B cell (primary cell): ENCODE measurements around the gene ESPNL. TPM values are rescaled to one million over a fixed set of nuclear protein-coding genes. Genes with fewer than 3 reads are reported as not detected.

Source experiments
- ATAC-seq: fragments of 200-7000 bp; cut with Tn5 transposase; one replicate; pipeline ENCODE4 v1.10.0; 2021; ENCODE audit warnings: low read depth, mild to moderate bottlenecking, moderate number of reproducible peaks, moderate library complexity
- CTCF ChIA-PET: fragments of 350-600 bp; sonication (Branson Sonifier 250); formaldehyde crosslinking; loops from one replicate; lab custom pipeline; 2021; ENCODE audit warnings: antibody characterized with exemption, inconsistent platforms; lab: Charles Lee
- POLR2A ChIA-PET: fragments of 350-600 bp; sonication (Branson Sonifier 250); formaldehyde crosslinking; loops from one replicate; lab custom pipeline; 2021; ENCODE audit warnings: antibody characterized with exemption; lab: Charles Lee
- DNase-seq: peaks from one replicate; pipeline ENCODE4 v3.0.0; 2013
- H2AFZ ChIP-seq: 2 replicates; pipeline ENCODE4 v1.6.1; 2012; ENCODE audit warnings: mild to moderate bottlenecking, low read depth, low read length; ENCODE audit not compliant: insufficient read depth, poor library complexity, severe bottlenecking
- H3K27ac ChIP-seq, 2 donors: 1 replicate in 1 of 2; 2 replicates in 1 of 2; pipeline ENCODE4 v1.5.1; 2012 to 2013; ENCODE audit warnings: low read length in 2 of 2, mild to moderate bottlenecking in 2 of 2, moderate library complexity in 1 of 2
- H3K27me3 ChIP-seq, 4 experiments: fragments of 200-600 bp in 1 of 4; sonication (generic) in 1 of 4; replicated peaks in 1 of 4; 1 replicate in 2 of 4; 2 replicates in 2 of 4; pipeline versions ENCODE4 v1.6.1 to v1.7.0; 2013 to 2016; ENCODE audit warnings: low read length in 3 of 4, mild to moderate bottlenecking in 2 of 4, mixed read lengths in 1 of 4, moderate library complexity in 1 of 4; ENCODE audit not compliant: insufficient read depth in 4 of 4, control insufficient read depth in 3 of 4; ENCODE audit errors: control extremely low read depth in 1 of 4
- H3K36me3 ChIP-seq, 2 experiments: replicated peaks in 1 of 2; 1 replicate in 1 of 2; 2 replicates in 1 of 2; pipeline versions ENCODE4 v1.6.1 to v1.7.1; 2013; ENCODE audit warnings: low read length in 1 of 2; ENCODE audit not compliant: insufficient read depth in 2 of 2, control insufficient read depth in 1 of 2; ENCODE audit errors: control extremely low read depth in 1 of 2, extremely low read depth in 1 of 2
- H3K4me1 ChIP-seq, 2 donors: fragments of 200-600 bp in 1 of 2; sonication (generic) in 1 of 2; 1 replicate in 1 of 2; 2 replicates in 1 of 2; pipeline versions ENCODE4 v1.5.1 to v1.6.1; 2013 to 2017; ENCODE audit warnings: low read length in 2 of 2; ENCODE audit not compliant: control insufficient read depth in 2 of 2, insufficient read depth in 2 of 2
- H3K4me2 ChIP-seq: replicated peaks from 2 replicates; pipeline ENCODE3; 2012; ENCODE audit warnings: mild to moderate bottlenecking, low read depth, low read length; ENCODE audit not compliant: poor library complexity, severe bottlenecking
- H3K4me3 ChIP-seq, 5 experiments: fragments of 200-600 bp in 1 of 5; sonication (generic) in 1 of 5; 1 replicate in 3 of 5; 2 replicates in 2 of 5; pipeline versions ENCODE4 v1.5.1 to v1.7.0; 2011 to 2016; ENCODE audit warnings: low read length in 4 of 5, mild to moderate bottlenecking in 4 of 5, low read depth in 2 of 5, control low read depth in 1 of 5, moderate library complexity in 1 of 5; ENCODE audit not compliant: insufficient read depth in 1 of 5; ENCODE audit errors: control extremely low read depth in 1 of 5, extremely low read depth in 1 of 5
- H3K79me2 ChIP-seq: fragments of 200-600 bp; sonication (generic); one replicate; pipeline ENCODE4 v1.6.0; 2016; ENCODE audit warnings: low read length; ENCODE audit not compliant: control insufficient read depth, insufficient read depth
- H3K9ac ChIP-seq: fragments of 200-600 bp; sonication (generic); 2 replicates; pipeline ENCODE4 v1.6.1; 2017; ENCODE audit warnings: mild to moderate bottlenecking, low read length, moderate library complexity
- H3K9me3 ChIP-seq, 3 donors: one replicate each; pipeline versions ENCODE4 v1.6.1 to v1.7.1; 2013; ENCODE audit warnings: low read length in 2 of 3; ENCODE audit not compliant: control insufficient read depth in 2 of 3, insufficient read depth in 1 of 3; ENCODE audit errors: control extremely low read depth in 1 of 3
- H4K20me1 ChIP-seq: 2 replicates; pipeline ENCODE4 v1.6.0; 2012; ENCODE audit warnings: mild to moderate bottlenecking, low read length; ENCODE audit not compliant: insufficient read depth, control insufficient read depth, poor library complexity, severe bottlenecking
- H3K27ac Mint-ChIP-seq: one replicate; pipeline ENCODE4 v1.8.0; 2021; ENCODE audit warnings: mixed read lengths
- H3K27me3 Mint-ChIP-seq: one replicate; pipeline ENCODE4 v1.8.0; 2021; ENCODE audit warnings: mixed read lengths
- H3K4me1 Mint-ChIP-seq: one replicate; pipeline ENCODE4 v1.8.0; 2021; ENCODE audit warnings: mixed read lengths
- H3K4me3 Mint-ChIP-seq: one replicate; pipeline ENCODE4 v1.8.0; 2021; ENCODE audit warnings: mixed read lengths
- H3K9me3 Mint-ChIP-seq: one replicate; pipeline ENCODE4 v1.8.0; 2022; ENCODE audit warnings: mixed read lengths; ENCODE audit not compliant: insufficient read depth
- CTCF ChIP-seq: fragments of 200-600 bp; IDR thresholded peaks from one replicate; pipeline ENCODE4 v1.8.0; 2022; ENCODE audit warnings: antibody characterized with exemption, mild to moderate bottlenecking
- EZH2 ChIP-seq: IDR thresholded peaks from 2 replicates; pipeline ENCODE4 v1.6.1; 2012; ENCODE audit warnings: borderline replicate concordance, low read depth, mild to moderate bottlenecking, moderate library complexity, low read length; ENCODE audit not compliant: insufficient read depth, poor library complexity, severe bottlenecking
- WGBS: methylation state at CpG from one replicate; pipeline ENCODE4 v1.1.5; 2013; ENCODE audit warnings: missing lambda C conversion rate; ENCODE audit not compliant: insufficient coverage; 5-methylcytosine and 5-hydroxymethylcytosine counted together
- intact Hi-C: fragments of 100-400 bp; cut with micrococcal nuclease; formaldehyde crosslinking; loops from one replicate; pipeline ENCODE4 v1.10.0; 2022
- polyA plus RNA-seq: library from polyadenylated mRNA; depleted of rRNA; stranded (reverse); fragments of >200 nt; gene quantifications from 2 replicates; pipeline ENCODE4 v1.2.3, GENCODE V29; 2012
- total RNA-seq, 2 donors: library from RNA; stranded (reverse); fragments of 120-200 nt in 1 of 2; gene quantifications; 1 replicate in 1 of 2; 2 replicates in 1 of 2; pipeline versions ENCODE4 v1.2.3 to v1.2.4, GENCODE V29; 2013 to 2022

Gene ESPNL
- total and polyA plus RNA-seq, 2 donors (not counting 1 experiment from before 2014, with no cell fraction given), result 1.6 to 2.5 TPM

DNA sequence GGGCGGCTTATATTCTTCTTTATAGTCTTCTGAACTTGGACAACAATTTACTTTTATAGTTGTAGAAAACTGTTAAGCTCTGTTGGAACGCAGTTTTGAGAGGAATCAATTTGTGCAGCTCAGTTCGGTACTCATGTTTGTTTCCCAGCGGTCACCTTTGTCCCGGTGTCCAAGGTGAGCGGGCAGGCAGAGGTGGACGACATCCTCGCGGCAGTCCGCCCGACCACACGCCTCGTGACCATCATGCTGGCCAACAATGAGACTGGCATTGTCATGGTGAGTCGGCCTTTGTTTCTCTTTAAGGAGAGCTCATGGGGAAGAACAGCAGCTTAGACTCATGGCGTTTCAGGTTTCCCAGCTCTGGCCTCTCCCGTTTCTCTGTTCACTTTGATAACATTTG, 18.6 kb upstream of the ESPNL start:
- no peak overlapping the region for H3K27ac Mint-ChIP-seq
- H3K9me3 Mint-ChIP-seq, result no peaks in the 10 kb centered on the region
- H3K4me3 ChIP-seq, result no peak overlapping the region
- intact Hi-C loops, result no loop called here
- no peaks in the 10 kb centered on the region for H3K27me3 ChIP-seq
- H4K20me1 ChIP-seq, result no peaks in the 10 kb centered on the region
- no peak overlapping the region for H3K4me3 Mint-ChIP-seq
- peaks cover 3% of the 10 kb centered on the region for H3K79me2 ChIP-seq
- DNase-seq (no peak), ATAC-seq (no peak)
- no peak overlapping the region for H3K4me2 ChIP-seq
- H3K27ac ChIP-seq, result no peak overlapping the region
- POLR2A ChIA-PET, result no interaction called here
- H3K27me3 Mint-ChIP-seq, result no peaks in the 10 kb centered on the region
- H3K4me1 ChIP-seq, result no peaks in the 10 kb centered on the region
- CTCF ChIA-PET, result no interaction called here
- whole genome bisulfite sequencing, result 98% methylated on average over 15 of the region's 16 CpGs
- H3K9me3 ChIP-seq, result no peaks in the 10 kb centered on the region
- H3K9ac ChIP-seq, result no peak overlapping the region
- no peaks in the 10 kb centered on the region for H3K4me1 Mint-ChIP-seq
- H2AFZ ChIP-seq, result no peak overlapping the region
- TF ChIP-seq EZH2 (no peak), CTCF (no peak)
- H3K36me3 ChIP-seq, result peaks cover 0 to 35% of the 10 kb centered on the region in 2 experiments

DNA sequence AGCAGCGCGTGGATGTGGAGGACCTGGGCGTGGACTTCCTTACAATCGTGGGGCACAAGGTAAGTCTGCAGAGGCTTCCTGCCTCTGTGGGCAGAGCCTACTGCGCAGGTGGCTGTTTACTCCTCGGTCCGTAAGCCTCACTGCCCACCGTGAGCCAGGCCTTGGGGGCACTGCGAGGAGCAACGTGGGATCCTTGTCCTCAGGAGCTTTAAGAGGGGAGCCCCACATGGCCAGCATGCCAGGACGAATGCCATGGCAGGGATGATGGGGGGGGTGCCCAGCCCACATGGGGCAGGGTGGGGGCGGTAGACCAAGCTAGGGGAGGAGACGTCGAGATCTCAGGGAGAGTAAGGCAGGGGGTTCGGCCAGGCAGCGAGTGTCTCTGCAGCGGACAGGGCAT, 18.0 kb upstream of the ESPNL start:
- H3K4me1 ChIP-seq, result peaks cover 1 to 3% of the 10 kb centered on the region in 2 donors
- ATAC-seq (no peak), DNase-seq (no peak)
- Mint-ChIP-seq H3K27ac (no peak overlapping the region), H3K9me3 (no peaks in the 10 kb centered on the region), H3K4me3 (no peak overlapping the region), H3K27me3 (no peaks in the 10 kb centered on the region), H3K4me1 (peaks cover 3% of the 10 kb centered on the region)
- no peak overlapping the region for H2AFZ ChIP-seq
- no peaks in the 10 kb centered on the region for H3K27me3 ChIP-seq
- POLR2A ChIA-PET, result no interaction called here
- no peak overlapping the region for H3K27ac ChIP-seq
- H4K20me1 ChIP-seq, result no peaks in the 10 kb centered on the region
- no peak overlapping the region for H3K9ac ChIP-seq
- WGBS, result 97% methylated on average over 17 of the region's 17 CpGs
- H3K79me2 ChIP-seq, result peaks cover 3% of the 10 kb centered on the region
- TF ChIP-seq CTCF (no peak), EZH2 (no peak)
- H3K4me3 ChIP-seq, result no peak overlapping the region
- no peak overlapping the region for H3K4me2 ChIP-seq
- H3K9me3 ChIP-seq, result no peaks in the 10 kb centered on the region
- intact Hi-C loops, result no loop called here
- CTCF ChIA-PET, result no interaction called here
- H3K36me3 ChIP-seq, result peaks cover 0 to 35% of the 10 kb centered on the region in 2 experiments
